Measurements from ENCODE around the gene SPAG8. TPM values are rescaled to one million over a fixed set of nuclear protein-coding genes. Genes with fewer than 3 reads are reported as not detected.
A peak's percentile ranks its signal among the peaks of the same experiment; 100 is the strongest.

SPAG8 gene
- total RNA-seq, 1 experiment from 2014 or later = not detected

GRCh38 chr9:35834260-35835215 is 22.5 kb upstream of the SPAG8 start:
- no peaks in the 10 kb centered on the region for H3K9me2 ChIP-seq (replicated peaks; ENCODE audit: low read length)
- intact Hi-C loops (cut with micrococcal nuclease) = no loop called here
- 0 out of 2 replicates have a peak overlapping the region, but pooled peaks have one; percentile 41 for H3K9ac ChIP-seq (ENCODE audit: low read length)
- no peak overlapping the region for H3K4me3 ChIP-seq (ENCODE audit: low read length)
- no TSS peak for BruUV-seq (replicated peaks)
- no peaks in the 10 kb centered on the region for H3K79me2 ChIP-seq (ENCODE audit: low read length)
- H4K20me1 ChIP-seq (ENCODE audit: low read length) = no peaks in the 10 kb centered on the region
- H3K27me3 ChIP-seq (ENCODE audit: low read length) = no peaks in the 10 kb centered on the region
- TF ChIP-seq EZH2phosphoT487 (IDR thresholded peaks at IDR 0.05; ENCODE audit: borderline replicate concordance, low read length) (no peak), CTCF (conservative IDR thresholded peaks at IDR 0.05; ENCODE audit: low read depth, low read length) (no peak), EZH2 (IDR thresholded peaks at IDR 0.05; ENCODE audit: low read length, unreplicated experiment) (no peak)
- H2AFZ ChIP-seq (ENCODE audit: low read length) = no peak overlapping the region; the same call in 1 of the 2 replicates
- no peaks in the 10 kb centered on the region for H3K36me3 ChIP-seq (ENCODE audit: low read depth, low read length)
- DNase-seq = no peak
- POLR2A ChIA-PET (ENCODE audit: unreplicated experiment) = no interaction called here
- CTCF ChIA-PET = interaction anchor here (1.4 kb wide), 1 partner anchor 44 kb away, joined by 4 read pairs; no protein-coding TSS in a partner anchor
- peak overlapping the region; percentile 76 for H3K4me2 ChIP-seq (ENCODE audit: low read length)
- H3K4me1 ChIP-seq (ENCODE audit: insufficient read depth, low read length) = peaks cover 38% of the 10 kb centered on the region
- H3F3A ChIP-seq (ENCODE audit: low read length, unreplicated experiment) = no peaks in the 10 kb centered on the region
- no peaks in the 10 kb centered on the region for H3K9me3 ChIP-seq (ENCODE audit: low read length)
- peak overlapping the region; percentile 90 for H3K27ac ChIP-seq (ENCODE audit: low read length)
- no peak for ATAC-seq

- peak overlapping the region; percentile 76 for H3K4me2 ChIP-seq (ENCODE audit: low read length)
- no peaks in the 10 kb centered on the region for H3K36me3 ChIP-seq (ENCODE audit: low read depth, low read length)
- H3K9me2 ChIP-seq (replicated peaks; ENCODE audit: low read length) = no peaks in the 10 kb centered on the region
- H3K9ac ChIP-seq (ENCODE audit: low read length) = no peak overlapping the region
- no peaks in the 10 kb centered on the region for H3K79me2 ChIP-seq (ENCODE audit: low read length)
- H2AFZ ChIP-seq (ENCODE audit: low read length) = 0 out of 2 replicates have a peak overlapping the region, but pooled peaks have one; percentile 43
- no peaks in the 10 kb centered on the region for H3K27me3 ChIP-seq (ENCODE audit: low read length)
- DNase-seq (peak; percentile 28), ATAC-seq (no peak)
- intact Hi-C loops (cut with micrococcal nuclease) = no loop called here
- BruUV-seq (replicated peaks) = TSS peak; percentile 29
- H4K20me1 ChIP-seq (ENCODE audit: low read length) = no peaks in the 10 kb centered on the region
- H3K4me1 ChIP-seq (ENCODE audit: insufficient read depth, low read length) = peaks cover 40% of the 10 kb centered on the region
- CTCF ChIA-PET = interaction anchor here (0.5 to 1.4 kb wide), 2 partner anchors 10 to 43 kb away, joined by 3 to 4 read pairs; no protein-coding TSS in a partner anchor
- no peak overlapping the region for H3K4me3 ChIP-seq (ENCODE audit: low read length)
- no peaks in the 10 kb centered on the region for H3F3A ChIP-seq (ENCODE audit: low read length, unreplicated experiment)
- H3K27ac ChIP-seq (ENCODE audit: low read length) = peak overlapping the region; percentile 90
- POLR2A ChIA-PET (ENCODE audit: unreplicated experiment) = no interaction called here
- no peak for TF ChIP-seq CTCF (conservative IDR thresholded peaks at IDR 0.05; ENCODE audit: low read depth, low read length)
- no peak for TF ChIP-seq EZH2phosphoT487 (IDR thresholded peaks at IDR 0.05; ENCODE audit: borderline replicate concordance, low read length)
- TF ChIP-seq EZH2 (IDR thresholded peaks at IDR 0.05; ENCODE audit: low read length, unreplicated experiment) = no peak
- H3K9me3 ChIP-seq (ENCODE audit: low read length) = no peaks in the 10 kb centered on the region
Observed at GRCh38 chr9:35832814-35833213, 20.8 kb upstream of the SPAG8 start.

GRCh38 chr9:35831040-35831439 is 19.0 kb upstream of the SPAG8 start:
- Histone ChIP-seq H3K36me3 (ENCODE audit: low read depth, low read length) (no peaks in the 10 kb centered on the region), H4K20me1 (ENCODE audit: low read length) (no peaks in the 10 kb centered on the region), H2AFZ (ENCODE audit: low read length) (no peak overlapping the region), H3K79me2 (ENCODE audit: low read length) (no peaks in the 10 kb centered on the region), H3K9me2 (replicated peaks; ENCODE audit: low read length) (no peaks in the 10 kb centered on the region), H3K9me3 (ENCODE audit: low read length) (no peaks in the 10 kb centered on the region), H3K4me3 (ENCODE audit: low read length) (no peak overlapping the region), H3F3A (ENCODE audit: low read length, unreplicated experiment) (no peaks in the 10 kb centered on the region), H3K4me2 (ENCODE audit: low read length) (no peak overlapping the region), H3K27me3 (ENCODE audit: low read length) (no peaks in the 10 kb centered on the region), H3K9ac (ENCODE audit: low read length) (no peak overlapping the region), H3K4me1 (ENCODE audit: insufficient read depth, low read length) (peaks cover 40% of the 10 kb centered on the region), H3K27ac (ENCODE audit: low read length) (no peak overlapping the region)
- POLR2A ChIA-PET (ENCODE audit: unreplicated experiment) = no interaction called here
- no TSS peak for BruUV-seq (replicated peaks)
- ATAC-seq (no peak), DNase-seq (no peak)
- CTCF ChIA-PET = no interaction called here
- TF ChIP-seq EZH2phosphoT487 (IDR thresholded peaks at IDR 0.05; ENCODE audit: borderline replicate concordance, low read length) = no peak
- TF ChIP-seq CTCF (conservative IDR thresholded peaks at IDR 0.05; ENCODE audit: low read depth, low read length) = no peak
- TF ChIP-seq EZH2 (IDR thresholded peaks at IDR 0.05; ENCODE audit: low read length, unreplicated experiment) = no peak
- intact Hi-C loops (cut with micrococcal nuclease) = no loop called here

Measured in PC-3 (cell line).